Mucosa of descending colon (tissue), 3 donors: Measurements from ENCODE around the gene B4GALNT3. TPM values are rescaled to one million over a fixed set of nuclear protein-coding genes. Genes with fewer than 3 reads are reported as not detected.

Experiments used
- ATAC-seq: fragments of 200-7000 bp; cut with Tn5 transposase; one replicate; pipeline ENCODE4 v1.9.1; 2020; ENCODE audit warnings: mild to moderate bottlenecking, moderate library complexity
- DNase-seq, 3 donors: peaks; one replicate each; pipeline ENCODE4 v3.0.0-alpha.2; 2020
- H3K36me3 ChIP-seq: fragments of 200-600 bp; one replicate; pipeline ENCODE4 v1.8.0; 2021; ENCODE audit warnings: low read depth, mild to moderate bottlenecking
- H3K4me1 ChIP-seq: fragments of 200-600 bp; one replicate; pipeline ENCODE4 v1.8.0; 2021; ENCODE audit warnings: low read depth, mild to moderate bottlenecking
- H3K4me3 ChIP-seq: fragments of 200-600 bp; one replicate; pipeline ENCODE4 v1.8.0; 2021; ENCODE audit warnings: mild to moderate bottlenecking
- H3K9me3 ChIP-seq: fragments of 200-600 bp; one replicate; pipeline ENCODE4 v1.8.0; 2021; ENCODE audit warnings: mild to moderate bottlenecking
- CTCF ChIP-seq: fragments of 200-600 bp; IDR thresholded peaks from one replicate; pipeline ENCODE4 v1.8.0; 2022; ENCODE audit warnings: antibody characterized with exemption, mild to moderate bottlenecking
- intact Hi-C, 2 donors: fragments of 100-400 bp; cut with DNase I in 1 of 2; cut with micrococcal nuclease in 1 of 2; formaldehyde crosslinking; loops; one replicate each; pipeline versions ENCODE4 v1.11.0 to v1.11.1; 2022; cut with DNase I, micrococcal nuclease
- total RNA-seq, 3 donors: library from RNA; stranded (reverse); fragmentation: NEBNext Ultra II Directional in 2 of 3; extraction: Animal tissue kit (Norgen Biotek cat#: 25700) in 2 of 3; gene quantifications; one replicate each; pipeline versions ENCODE4 v1.2.1 to v1.2.4, GENCODE V29; 2021 to 2023
- donor health status: DM: no; HTN: no; CAD: no; lungs with moderate emphysema.
- donor health status: DM: no; HTN: no; CAD: no.
- donor health status: DM: no; HTN: yes; CAD: no.

B4GALNT3 gene
- total RNA-seq, 3 donors from 2014 or later = 62.9 to 134 (median 94.9) TPM

GRCh38 chr12:455821-456220 lies 3.9 kb upstream of the B4GALNT3 start:
- H3K36me3 ChIP-seq = no peaks in the 10 kb centered on the region
- H3K4me1 ChIP-seq = peaks cover 7% of the 10 kb centered on the region
- H3K9me3 ChIP-seq = no peaks in the 10 kb centered on the region
- no peak for TF ChIP-seq CTCF
- intact Hi-C loops = loop anchor here in 1 of 2 donors (2.0 kb wide), 1 partner anchor 89 kb away; no protein-coding TSS in a partner anchor
- H3K4me3 ChIP-seq = no peak overlapping the region
- ATAC-seq = no peak
- no peak for DNase-seq

GRCh38 chr12:457676-458075 lies 2.1 kb upstream of the B4GALNT3 start:
- intact Hi-C loops = no loop called here
- H3K9me3 ChIP-seq = no peaks in the 10 kb centered on the region
- no peak for ATAC-seq

GRCh38 chr12:459050-459429 lies 699 bp upstream of the B4GALNT3 start:
- TF ChIP-seq CTCF = no peak
- Histone ChIP-seq H3K9me3 (no peaks in the 10 kb centered on the region), H3K4me3 (no peak overlapping the region), H3K4me1 (peaks cover 16% of the 10 kb centered on the region), H3K36me3 (no peaks in the 10 kb centered on the region)
- no peak for DNase-seq
- intact Hi-C loops = no loop called here
- ATAC-seq = no peak

More at GRCh38 chr12:457676-458075, 2.1 kb upstream of the B4GALNT3 start:
- no peak overlapping the region for H3K4me3 ChIP-seq
- no peak for TF ChIP-seq CTCF
- DNase-seq = no peak
- H3K4me1 ChIP-seq = peaks cover 5% of the 10 kb centered on the region
- no peaks in the 10 kb centered on the region for H3K36me3 ChIP-seq

GRCh38 chr12:460261-461230 lies 807 bp downstream of the B4GALNT3 start:
- no peaks in the 10 kb centered on the region for H3K9me3 ChIP-seq
- ATAC-seq (peak; percentile 26), DNase-seq (peak; percentile 55 to 70 (median 66))
- peaks cover 16% of the 10 kb centered on the region for H3K4me1 ChIP-seq
- intact Hi-C loops = no loop called here
- no peaks in the 10 kb centered on the region for H3K36me3 ChIP-seq
- H3K4me3 ChIP-seq = peak overlapping the region; percentile 54
- TF ChIP-seq CTCF = no peak

GRCh38 chr12:461425-461824 lies 1.7 kb downstream of the B4GALNT3 start:
- intact Hi-C loops = no loop called here
- peak; percentile 65 to 73 (median 73) for DNase-seq
- TF ChIP-seq CTCF = no peak
- Histone ChIP-seq H3K4me1 (peaks cover 20% of the 10 kb centered on the region), H3K36me3 (no peaks in the 10 kb centered on the region), H3K4me3 (no peak overlapping the region), H3K9me3 (no peaks in the 10 kb centered on the region)
- peak; percentile 66 for ATAC-seq
